GM12892 (cell line): ENCODE results near the gene ATP13A1.

ENCODE experiments used
- POLR2A ChIP-seq: IDR thresholded peaks from 2 replicates; pipeline ENCODE4 v1.6.1; 2011; ENCODE audit warnings: low read depth, low read length, control low read depth
- TAF1 ChIP-seq: IDR thresholded peaks from 2 replicates; pipeline ENCODE4 v1.6.1; 2011; ENCODE audit warnings: low read depth, mild to moderate bottlenecking, control low read depth, low read length, borderline replicate concordance

- no peak for TF ChIP-seq TAF1
- TF ChIP-seq POLR2A, result no peak
Measured at GRCh38 chr19:19645233-19645870, 18.1 kb downstream of the ATP13A1 start.
